Measurements from ENCODE around the gene CCDC39.

CCDC39 gene

GRCh38 chr3:180575571-180575970 lies 103.7 kb downstream of the CCDC39 start:
- H3K4me1 ChIP-seq (ENCODE audit: control insufficient read depth, insufficient read depth, low read length): no peaks in the 10 kb centered on the region
- TF ChIP-seq ZNF433 (tag by site-specific recombination; IDR thresholded peaks at IDR 0.05; ENCODE audit: low read depth) (no peak), OSR2 (tag by site-specific recombination; IDR thresholded peaks at IDR 0.05) (no peak), ZNF501 (tag by site-specific recombination; IDR thresholded peaks at IDR 0.05) (no peak), ZNF416 (tag by site-specific recombination; IDR thresholded peaks at IDR 0.05) (no peak), KLF16 (tag by site-specific recombination; IDR thresholded peaks at IDR 0.05) (no peak), ZNF10 (tag by site-specific recombination; IDR thresholded peaks at IDR 0.05) (no peak), ZNF175 (tag by site-specific recombination; IDR thresholded peaks at IDR 0.05) (no peak), GLIS2 (tag by site-specific recombination; IDR thresholded peaks at IDR 0.05) (no peak), ZNF311 (tag by site-specific recombination; IDR thresholded peaks at IDR 0.05; ENCODE audit: borderline replicate concordance) (no peak), ZXDB (tag by site-specific recombination; IDR thresholded peaks at IDR 0.05) (no peak), ZNF76 (tag by site-specific recombination; IDR thresholded peaks at IDR 0.05; ENCODE audit: borderline replicate concordance, low read depth) (no peak), ZNF24 (tag by site-specific recombination; IDR thresholded peaks at IDR 0.05) (no peak), GFI1B (tag by site-specific recombination; IDR thresholded peaks at IDR 0.05) (no peak), ZNF19 (tag by site-specific recombination; IDR thresholded peaks at IDR 0.05; ENCODE audit: low read depth) (no peak), ZNF391 (tag by site-specific recombination; IDR thresholded peaks at IDR 0.05; ENCODE audit: borderline replicate concordance, low read depth) (no peak), ZNF624 (tag by site-specific recombination; IDR thresholded peaks at IDR 0.05) (no peak)
- TF ChIP-seq, protein P1, sequence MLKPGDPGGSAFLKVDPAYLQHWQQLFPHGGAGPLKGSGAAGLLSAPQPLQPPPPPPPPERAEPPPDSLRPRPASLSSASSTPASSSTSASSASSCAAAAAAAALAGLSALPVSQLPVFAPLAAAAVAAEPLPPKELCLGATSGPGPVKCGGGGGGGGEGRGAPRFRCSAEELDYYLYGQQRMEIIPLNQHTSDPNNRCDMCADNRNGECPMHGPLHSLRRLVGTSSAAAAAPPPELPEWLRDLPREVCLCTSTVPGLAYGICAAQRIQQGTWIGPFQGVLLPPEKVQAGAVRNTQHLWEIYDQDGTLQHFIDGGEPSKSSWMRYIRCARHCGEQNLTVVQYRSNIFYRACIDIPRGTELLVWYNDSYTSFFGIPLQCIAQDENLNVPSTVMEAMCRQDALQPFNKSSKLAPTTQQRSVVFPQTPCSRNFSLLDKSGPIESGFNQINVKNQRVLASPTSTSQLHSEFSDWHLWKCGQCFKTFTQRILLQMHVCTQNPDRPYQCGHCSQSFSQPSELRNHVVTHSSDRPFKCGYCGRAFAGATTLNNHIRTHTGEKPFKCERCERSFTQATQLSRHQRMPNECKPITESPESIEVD (tag by site-specific recombination; IDR thresholded peaks at IDR 0.05): no peak
- no peak overlapping the region for H3K27ac ChIP-seq (ENCODE audit: extremely low read depth, low read depth, low read length)
- ChIA-PET POLR2A (interaction anchor here (0.7 kb wide), 1 partner anchor 13 kb away, joined by 3 read pairs; no protein-coding TSS in a partner anchor), CTCF (no interaction called here)
- no peaks in the 10 kb centered on the region for H3K9me3 ChIP-seq (ENCODE audit: control insufficient read depth, insufficient read depth, low read depth, low read length)
- H3K36me3 ChIP-seq (ENCODE audit: control insufficient read depth in 2 of 2, insufficient read depth in 1 of 2, low read length in 2 of 2): no peaks in the 10 kb centered on the region
- H3K4me3 ChIP-seq (ENCODE audit: low read depth, low read length): no peak overlapping the region

GRCh38 chr3:180571831-180572598 lies 107.3 kb downstream of the CCDC39 start:
- CTCF ChIA-PET: interaction anchor here (0.6 kb wide), 1 partner anchor 1656 kb away, joined by 3 read pairs; no protein-coding TSS in a partner anchor

More at GRCh38 chr3:180571831-180572598, 107.3 kb downstream of the CCDC39 start:
- Histone ChIP-seq H3K9me3 (ENCODE audit: control insufficient read depth, insufficient read depth, low read depth, low read length) (no peaks in the 10 kb centered on the region), H3K4me3 (ENCODE audit: low read depth, low read length) (no peak overlapping the region), H3K27ac (ENCODE audit: extremely low read depth, low read depth, low read length) (no peak overlapping the region), H3K4me1 (ENCODE audit: control insufficient read depth, insufficient read depth, low read length) (no peaks in the 10 kb centered on the region), H3K36me3 (ENCODE audit: control insufficient read depth in 2 of 2, insufficient read depth in 1 of 2, low read length in 2 of 2) (no peaks in the 10 kb centered on the region)
- TF ChIP-seq ZNF843 (tag by site-specific recombination; IDR thresholded peaks at IDR 0.05): no peak
- no peak for TF ChIP-seq ATF2 (tag by site-specific recombination; IDR thresholded peaks at IDR 0.05; ENCODE audit: low read depth)
- no peak for TF ChIP-seq YY1 (tag by site-specific recombination; IDR thresholded peaks at IDR 0.05)
- TF ChIP-seq, protein P2, sequence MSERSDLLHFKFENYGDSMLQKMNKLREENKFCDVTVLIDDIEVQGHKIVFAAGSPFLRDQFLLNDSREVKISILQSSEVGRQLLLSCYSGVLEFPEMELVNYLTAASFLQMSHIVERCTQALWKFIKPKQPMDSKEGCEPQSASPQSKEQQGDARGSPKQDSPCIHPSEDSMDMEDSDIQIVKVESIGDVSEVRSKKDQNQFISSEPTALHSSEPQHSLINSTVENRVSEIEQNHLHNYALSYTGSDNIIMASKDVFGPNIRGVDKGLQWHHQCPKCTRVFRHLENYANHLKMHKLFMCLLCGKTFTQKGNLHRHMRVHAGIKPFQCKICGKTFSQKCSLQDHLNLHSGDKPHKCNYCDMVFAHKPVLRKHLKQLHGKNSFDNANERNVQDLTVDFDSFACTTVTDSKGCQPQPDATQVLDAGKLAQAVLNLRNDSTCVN (tag by site-specific recombination; optimal IDR thresholded peaks at IDR 0.05): no peak
- no peak for TF ChIP-seq MZF1 (tag by site-specific recombination; IDR thresholded peaks at IDR 0.05; ENCODE audit: borderline replicate concordance)
- TF ChIP-seq ZNF529 (tag by site-specific recombination; IDR thresholded peaks at IDR 0.05; ENCODE audit: insufficient replicate concordance): no peak
- TF ChIP-seq ZNF132 (tag by site-specific recombination; IDR thresholded peaks at IDR 0.05; ENCODE audit: borderline replicate concordance): no peak
- TF ChIP-seq, protein P3, sequence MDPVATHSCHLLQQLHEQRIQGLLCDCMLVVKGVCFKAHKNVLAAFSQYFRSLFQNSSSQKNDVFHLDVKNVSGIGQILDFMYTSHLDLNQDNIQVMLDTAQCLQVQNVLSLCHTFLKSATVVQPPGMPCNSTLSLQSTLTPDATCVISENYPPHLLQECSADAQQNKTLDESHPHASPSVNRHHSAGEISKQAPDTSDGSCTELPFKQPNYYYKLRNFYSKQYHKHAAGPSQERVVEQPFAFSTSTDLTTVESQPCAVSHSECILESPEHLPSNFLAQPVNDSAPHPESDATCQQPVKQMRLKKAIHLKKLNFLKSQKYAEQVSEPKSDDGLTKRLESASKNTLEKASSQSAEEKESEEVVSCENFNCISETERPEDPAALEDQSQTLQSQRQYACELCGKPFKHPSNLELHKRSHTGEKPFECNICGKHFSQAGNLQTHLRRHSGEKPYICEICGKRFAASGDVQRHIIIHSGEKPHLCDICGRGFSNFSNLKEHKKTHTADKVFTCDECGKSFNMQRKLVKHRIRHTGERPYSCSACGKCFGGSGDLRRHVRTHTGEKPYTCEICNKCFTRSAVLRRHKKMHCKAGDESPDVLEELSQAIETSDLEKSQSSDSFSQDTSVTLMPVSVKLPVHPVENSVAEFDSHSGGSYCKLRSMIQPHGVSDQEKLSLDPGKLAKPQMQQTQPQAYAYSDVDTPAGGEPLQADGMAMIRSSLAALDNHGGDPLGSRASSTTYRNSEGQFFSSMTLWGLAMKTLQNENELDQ (tag by site-specific recombination; IDR thresholded peaks at IDR 0.05; ENCODE audit: low read depth): no peak
- TF ChIP-seq ZNF621 (tag by site-specific recombination; IDR thresholded peaks at IDR 0.05): no peak
- POLR2A ChIA-PET: no interaction called here

All from HEK293 (cell line).